Fibroblast of lung (primary cell): Measurements from ENCODE around the gene UNCX.

Source experiments
- EZH2 ChIP-seq: IDR thresholded peaks from 2 replicates; pipeline ENCODE4 v1.5.1; 2012; ENCODE audit warnings: low read length, control low read depth, mild to moderate bottlenecking; ENCODE audit errors: missing control alignments
- TF ChIP-seq, protein P1 (sequence below), 2 donors: IDR thresholded peaks in 1 of 2; conservative IDR thresholded peaks in 1 of 2; 1 replicate in 1 of 2; 2 replicates in 1 of 2; pipeline ENCODE4 v1.5.1; 2011 to 2012; ENCODE audit warnings: low read length in 2 of 2, control low read depth in 1 of 2, inconsistent platforms in 1 of 2, low read depth in 1 of 2, mild to moderate bottlenecking in 1 of 2

DNA sequence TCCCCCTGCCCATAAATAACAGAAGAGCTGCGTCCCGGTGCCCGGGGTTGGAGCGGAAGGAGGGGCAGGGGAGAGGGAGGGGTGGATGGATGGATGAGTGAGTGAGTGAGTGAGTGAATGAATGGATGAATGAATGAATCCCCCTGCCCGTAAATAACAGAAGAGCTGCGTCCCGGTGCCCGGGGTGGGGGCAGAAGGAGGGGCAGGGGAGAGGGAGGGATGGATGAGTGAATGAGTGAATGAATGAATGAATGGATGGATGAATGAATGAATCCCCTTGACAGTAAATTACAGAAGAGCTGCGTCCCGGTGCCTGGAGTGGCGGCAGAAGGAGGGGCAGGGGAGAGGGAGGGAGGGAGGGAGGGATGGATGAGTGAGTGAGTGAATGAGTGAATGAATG is 7.6 kb upstream of the UNCX start:
- TF ChIP-seq, protein P1, sequence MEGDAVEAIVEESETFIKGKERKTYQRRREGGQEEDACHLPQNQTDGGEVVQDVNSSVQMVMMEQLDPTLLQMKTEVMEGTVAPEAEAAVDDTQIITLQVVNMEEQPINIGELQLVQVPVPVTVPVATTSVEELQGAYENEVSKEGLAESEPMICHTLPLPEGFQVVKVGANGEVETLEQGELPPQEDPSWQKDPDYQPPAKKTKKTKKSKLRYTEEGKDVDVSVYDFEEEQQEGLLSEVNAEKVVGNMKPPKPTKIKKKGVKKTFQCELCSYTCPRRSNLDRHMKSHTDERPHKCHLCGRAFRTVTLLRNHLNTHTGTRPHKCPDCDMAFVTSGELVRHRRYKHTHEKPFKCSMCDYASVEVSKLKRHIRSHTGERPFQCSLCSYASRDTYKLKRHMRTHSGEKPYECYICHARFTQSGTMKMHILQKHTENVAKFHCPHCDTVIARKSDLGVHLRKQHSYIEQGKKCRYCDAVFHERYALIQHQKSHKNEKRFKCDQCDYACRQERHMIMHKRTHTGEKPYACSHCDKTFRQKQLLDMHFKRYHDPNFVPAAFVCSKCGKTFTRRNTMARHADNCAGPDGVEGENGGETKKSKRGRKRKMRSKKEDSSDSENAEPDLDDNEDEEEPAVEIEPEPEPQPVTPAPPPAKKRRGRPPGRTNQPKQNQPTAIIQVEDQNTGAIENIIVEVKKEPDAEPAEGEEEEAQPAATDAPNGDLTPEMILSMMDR (conservative IDR thresholded peaks at IDR 0.05 in 1 of 2, IDR thresholded peaks at IDR 0.05 in 1 of 2; ENCODE audit: low read depth in 1 of 2, low read length in 2 of 2), result no peak
- peak; percentile 45 for TF ChIP-seq EZH2
